ENCODE data around the gene HECA. TPM values are rescaled to one million over a fixed set of nuclear protein-coding genes. Genes with fewer than 3 reads are reported as not detected.

HECA gene
- total and polyA plus RNA-seq, 2 experiments from 2014 or later = 2.4 to 8.1 TPM

- Histone ChIP-seq H3K4me3 (no peak overlapping the region), H3K4me2 (no peak overlapping the region), H3F3A (replicated peaks; ENCODE audit: low read depth) (no peaks in the 10 kb centered on the region), H3K9me2 (ENCODE audit: insufficient read depth) (no peaks in the 10 kb centered on the region), H3K27me3 (ENCODE audit: insufficient read depth) (no peaks in the 10 kb centered on the region), H4K20me1 (replicated peaks; ENCODE audit: insufficient read depth) (no peaks in the 10 kb centered on the region), H3K79me2 (replicated peaks; ENCODE audit: insufficient read depth) (0 out of 2 replicates have a peak, but pooled peaks cover 10% of the 10 kb centered on the region), H3K4me1 (ENCODE audit: insufficient read depth) (peaks cover 15% of the 10 kb centered on the region; the same call in 1 of the 2 replicates), H2AFZ (no peak overlapping the region), H3K36me3 (ENCODE audit: insufficient read depth) (no peaks in the 10 kb centered on the region), H3K27ac (ENCODE audit: low read depth) (no peak overlapping the region; the same call in 1 of the 2 replicates)
- ATAC-seq = no peak
- no peak for DNase-seq (ENCODE audit: low spot score)
- H3K4me1 Mint-ChIP-seq = peaks cover 38% of the 10 kb centered on the region
- H3K36me3 Mint-ChIP-seq (ENCODE audit: low read depth) = no peaks in the 10 kb centered on the region
- H3K27ac Mint-ChIP-seq = no peak overlapping the region; the same call in 1 of the 2 replicates
- no peaks in the 10 kb centered on the region for H3K9me3 Mint-ChIP-seq
- TF ChIP-seq STAT1 (IDR thresholded peaks at IDR 0.05; ENCODE audit: unreplicated experiment) (no peak), ETS1 (IDR thresholded peaks at IDR 0.05) (no peak)
- H3K27me3 Mint-ChIP-seq (ENCODE audit: insufficient read depth, low read depth, poor library complexity) = no peaks in the 10 kb centered on the region
- no peak overlapping the region for H3K4me3 Mint-ChIP-seq
Observed at GRCh38 chr6:139148557-139149235, 13.8 kb downstream of the HECA start.

- no peaks in the 10 kb centered on the region for H3K9me3 Mint-ChIP-seq
- Histone ChIP-seq H3K79me2 (replicated peaks; ENCODE audit: insufficient read depth) (0 out of 2 replicates have a peak, but pooled peaks cover 10% of the 10 kb centered on the region), H3K9me2 (ENCODE audit: insufficient read depth) (no peaks in the 10 kb centered on the region), H3K27me3 (ENCODE audit: insufficient read depth) (no peaks in the 10 kb centered on the region), H2AFZ (no peak overlapping the region), H3K4me2 (no peak overlapping the region), H4K20me1 (replicated peaks; ENCODE audit: insufficient read depth) (no peaks in the 10 kb centered on the region), H3K27ac (ENCODE audit: low read depth) (no peak overlapping the region), H3K4me3 (no peak overlapping the region), H3F3A (replicated peaks; ENCODE audit: low read depth) (no peaks in the 10 kb centered on the region), H3K36me3 (ENCODE audit: insufficient read depth) (no peaks in the 10 kb centered on the region), H3K4me1 (ENCODE audit: insufficient read depth) (peaks cover 15% of the 10 kb centered on the region; the same call in 1 of the 2 replicates)
- H3K4me1 Mint-ChIP-seq = peaks cover 34% of the 10 kb centered on the region
- no peak overlapping the region for H3K4me3 Mint-ChIP-seq
- no peaks in the 10 kb centered on the region for H3K36me3 Mint-ChIP-seq (ENCODE audit: low read depth)
- ATAC-seq (no peak), DNase-seq (ENCODE audit: low spot score) (no peak)
- peaks cover 2% of the 10 kb centered on the region for H3K27me3 Mint-ChIP-seq (ENCODE audit: insufficient read depth, low read depth, poor library complexity)
- 0 out of 2 replicates have a peak overlapping the region, but pooled peaks have one; percentile 24 for H3K27ac Mint-ChIP-seq
- TF ChIP-seq ZNF331 (CRISPR knock-in tag; IDR thresholded peaks at IDR 0.05; ENCODE audit: low read depth) (no peak), EZH2phosphoT487 (IDR thresholded peaks at IDR 0.05; ENCODE audit: unreplicated experiment) (no peak), ETS1 (IDR thresholded peaks at IDR 0.05) (no peak), POLR2AphosphoS5 (IDR thresholded peaks at IDR 0.05; ENCODE audit: low read depth) (no peak), CTCF (conservative IDR thresholded peaks at IDR 0.05; ENCODE audit: low read depth in 2 of 2) (no peak)
Observed at GRCh38 chr6:139149383-139149782, 14.5 kb downstream of the HECA start.

All from GM23338 (cell line).